Epidermal melanocyte (primary cell): Measurements from ENCODE around the gene TBC1D24.
A peak's percentile ranks its signal among the peaks of the same experiment; 100 is the strongest.
"Not testable (repeated sequence)": the region's sequence is repeated elsewhere in the genome, so short reads cannot be mapped to it uniquely, and the experiment has no call there.

ENCODE experiments used
- DNase-seq: peaks from one replicate; pipeline ENCODE4 v3.0.0; 2011; ENCODE audit warnings: low spot score; ENCODE audit not compliant: insufficient read length

The TBC1D24 gene

GRCh38 chr16:2468725-2469398 is 6.1 kb upstream of the TBC1D24 start:
- DNase-seq: peak; percentile 30

- DNase-seq: peak; percentile 28
Measured at GRCh38 chr16:2469399-2470233, 5.3 kb upstream of the TBC1D24 start.

- DNase-seq: peak; percentile 13
Measured at GRCh38 chr16:2470234-2470601, 4.7 kb upstream of the TBC1D24 start.

- DNase-seq: no peak
Measured at GRCh38 chr16:2470603-2471015, 4.3 kb upstream of the TBC1D24 start.

GRCh38 chr16:2471016-2471652 is 3.8 kb upstream of the TBC1D24 start, which contains the start of gene NTN3:
NTN3 (plus strand) TSS chr16:2471297; CDS start chr16:2471702, 405 bp downstream.
- DNase-seq: peak; percentile 60

GRCh38 chr16:2471653-2472487 is 3.1 kb upstream of the TBC1D24 start:
- peak; percentile 9 for DNase-seq

GRCh38 chr16:2472488-2472864 is 2.5 kb upstream of the TBC1D24 start:
- peak; percentile 4 for DNase-seq

- peak; percentile 15 for DNase-seq
Measured at GRCh38 chr16:2472885-2473445, 2.0 kb upstream of the TBC1D24 start.

- DNase-seq: peak; percentile 14
Measured at GRCh38 chr16:2473446-2473926, 1.4 kb upstream of the TBC1D24 start.

GRCh38 chr16:2473999-2474876 is 689 bp upstream of the TBC1D24 start:
- peak; percentile 68 for DNase-seq

GRCh38 chr16:2475413-2476344 is 752 bp downstream of the TBC1D24 start:
- no peak for DNase-seq

- no peak for DNase-seq
Measured at GRCh38 chr16:2476345-2476720, 1.4 kb downstream of the TBC1D24 start.

GRCh38 chr16:2476741-2477140 is 1.8 kb downstream of the TBC1D24 start:
- no peak for DNase-seq

GRCh38 chr16:2477327-2477726 is 2.4 kb downstream of the TBC1D24 start:
- DNase-seq: no peak

GRCh38 chr16:2478279-2478678 is 3.4 kb downstream of the TBC1D24 start:
- no peak for DNase-seq

GRCh38 chr16:2479996-2480395 is 5.1 kb downstream of the TBC1D24 start:
- not testable (repeated sequence) for DNase-seq

GRCh38 chr16:2480948-2481347 is 6.0 kb downstream of the TBC1D24 start:
- DNase-seq: no peak

- no peak for DNase-seq
Measured at GRCh38 chr16:2481676-2482075, 6.7 kb downstream of the TBC1D24 start.

GRCh38 chr16:2482249-2482648 is 7.3 kb downstream of the TBC1D24 start:
- no peak for DNase-seq
